ENCODE data around the gene SACM1L.

The SACM1L gene

DNA sequence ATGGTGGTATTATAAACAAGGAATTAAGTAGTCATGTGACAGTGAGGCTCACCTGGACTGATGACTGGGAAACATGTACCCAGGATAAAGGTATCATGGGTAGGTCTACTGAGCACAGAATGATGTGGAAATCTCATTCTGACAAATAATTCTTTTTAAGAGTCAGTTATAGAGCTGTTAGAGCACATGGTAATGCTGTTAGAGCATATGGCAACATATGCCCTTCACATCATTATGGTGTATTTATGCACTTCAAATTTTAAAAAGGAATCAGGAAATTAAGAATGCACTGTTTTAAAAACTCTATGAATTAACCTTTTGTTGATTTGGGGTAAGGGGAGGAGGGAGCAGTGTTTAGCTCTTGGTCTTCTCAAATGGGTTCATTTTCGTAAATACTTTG is 105.5 kb downstream of the SACM1L start:
- Histone ChIP-seq H3K36me3 (ENCODE audit: control insufficient read depth in 1 of 2, insufficient read depth in 2 of 2, low read length in 2 of 2) (no peaks in the 10 kb centered on the region), H3K27ac (ENCODE audit: low read length) (no peak overlapping the region), H3K9me3 (ENCODE audit: control insufficient read depth in 1 of 2, low read length in 2 of 2) (peaks cover 0 to 5% of the 10 kb centered on the region in 2 donors), H3K4me3 (ENCODE audit: low read depth in 1 of 2, low read length in 2 of 2) (no peak overlapping the region), H3K27me3 (ENCODE audit: low read depth, low read length) (peaks cover 23% of the 10 kb centered on the region), H3K4me1 (ENCODE audit: control insufficient read depth in 1 of 2, insufficient read depth in 2 of 2, low read length in 2 of 2) (peaks cover 0 to 15% of the 10 kb centered on the region in 2 donors)
